HepG2 (cell line): Measurements from ENCODE around the gene COMMD2.

Experiments used
- ATF3 ChIP-seq: sonication (generic); formaldehyde crosslinking; IDR thresholded peaks from 2 replicates; pipeline ENCODE4 v1.4.0; 2020; ENCODE audit warnings: missing genetic modification reagents
- CTCF ChIP-seq: sonication (generic); formaldehyde crosslinking; IDR thresholded peaks from 2 replicates; pipeline ENCODE4 v1.5.0; 2020; ENCODE audit warnings: mild to moderate bottlenecking, missing genetic modification reagents, moderate library complexity
- GTF2F1 ChIP-seq: fragments of 150-350 bp; IDR thresholded peaks from 2 replicates; pipeline ENCODE4 v1.6.1; 2014; ENCODE audit warnings: low read length
- POLR2A ChIP-seq, 2 experiments: IDR thresholded peaks; 2 replicates each; pipeline ENCODE4 v1.6.1; 2011; ENCODE audit warnings: low read depth in 2 of 2, low read length in 2 of 2, mild to moderate bottlenecking in 1 of 2, moderate library complexity in 1 of 2; ENCODE audit not compliant: insufficient read depth in 1 of 2
- SMC3 ChIP-seq: IDR thresholded peaks from 2 replicates; pipeline ENCODE4 v1.6.1; 2011; ENCODE audit warnings: low read length, improper control_type of control experiment
- SMYD3 ChIP-seq: sonication (generic); formaldehyde crosslinking; IDR thresholded peaks from 2 replicates; pipeline ENCODE4 v1.8.1; 2023; ENCODE audit warnings: mild to moderate bottlenecking, missing genetic modification reagents
- YEATS4 ChIP-seq: sonication (generic); formaldehyde crosslinking; IDR thresholded peaks from 2 replicates; pipeline ENCODE4 v1.4.0; 2020; ENCODE audit warnings: missing genetic modification reagents, borderline replicate concordance
- ZFP36 ChIP-seq: fragments of 150-350 bp; IDR thresholded peaks from 2 replicates; pipeline ENCODE4 v1.6.1; 2018; ENCODE audit warnings: borderline replicate concordance, low read length, low read depth; ENCODE audit not compliant: partially characterized antibody
- ZNF207 ChIP-seq: fragments of 450-650 bp; IDR thresholded peaks from 2 replicates; pipeline ENCODE4 v1.6.1; 2016; ENCODE audit warnings: antibody characterized with exemption, borderline replicate concordance

GRCh38 chr3:149781211-149781610 is 28.9 kb upstream of the COMMD2 start:
- TF ChIP-seq CTCF (CRISPR knock-in tag) = no peak
- no peak for TF ChIP-seq ZFP36
- TF ChIP-seq SMYD3 = no peak
- TF ChIP-seq SMC3 = no peak
- no peak for TF ChIP-seq YEATS4 (CRISPR knock-in tag)
- TF ChIP-seq ATF3 = no peak
- no peak for TF ChIP-seq GTF2F1
- TF ChIP-seq ZNF207 = no peak
- no peak for TF ChIP-seq POLR2A (IDR thresholded peaks at IDR 0.05; ENCODE audit: insufficient read depth in 1 of 2, low read depth in 2 of 2, low read length in 2 of 2)
